Naive B cell (primary cell): ENCODE measurements around the gene PRICKLE2. TPM values are rescaled to one million over a fixed set of nuclear protein-coding genes. Genes with fewer than 3 reads are reported as not detected.

ENCODE experiments used
- ATAC-seq, 2 donors: fragments of 150-1000 bp; cut with Tn5 transposase; 2 replicates each; pipeline ENCODE4 v1.10.0; 2021; ENCODE audit warnings: low read depth in 2 of 2, mild to moderate bottlenecking in 2 of 2, moderate library complexity in 2 of 2
- DNase-seq: peaks from one replicate; pipeline ENCODE4 v3.0.0; 2022
- H3K27ac Mint-ChIP-seq, 6 donors: one replicate each; pipeline ENCODE4 v1.8.0; 2020 to 2022; ENCODE audit warnings: mild to moderate bottlenecking in 6 of 6, mixed read lengths in 6 of 6, moderate library complexity in 5 of 6, inconsistent platforms in 2 of 6
- H3K27me3 Mint-ChIP-seq, 3 donors: one replicate each; pipeline ENCODE4 v1.8.0; 2021 to 2022; ENCODE audit warnings: mixed read lengths in 3 of 3, mild to moderate bottlenecking in 1 of 3
- H3K36me3 Mint-ChIP-seq, 2 donors: one replicate each; pipeline ENCODE4 v1.8.0; 2020 to 2022; ENCODE audit warnings: mixed read lengths in 2 of 2, inconsistent platforms in 1 of 2, mild to moderate bottlenecking in 1 of 2
- H3K4me1 Mint-ChIP-seq, 3 donors: one replicate each; pipeline ENCODE4 v1.8.0; 2020 to 2022; ENCODE audit warnings: mixed read lengths in 3 of 3, inconsistent platforms in 1 of 3, mild to moderate bottlenecking in 1 of 3, moderate library complexity in 1 of 3
- H3K4me3 Mint-ChIP-seq, 8 donors: one replicate each; pipeline ENCODE4 v1.8.0; 2020 to 2022; ENCODE audit warnings: mild to moderate bottlenecking in 8 of 8, mixed read lengths in 8 of 8, moderate library complexity in 8 of 8, inconsistent platforms in 2 of 8
- H3K9me3 Mint-ChIP-seq, 7 donors: one replicate each; pipeline ENCODE4 v1.8.0; 2020 to 2022; ENCODE audit warnings: mixed read lengths in 7 of 7, mild to moderate bottlenecking in 5 of 7, inconsistent platforms in 2 of 7, moderate library complexity in 1 of 7
- polyA plus RNA-seq, 6 donors: library from polyadenylated mRNA; unstranded; fragments of 300-500 nt; fragmentation: Illumina TruSeq; gene quantifications; one replicate each; pipeline ENCODE4 v1.2.3, GENCODE V29; 2021; ENCODE audit warnings: low read depth in 6 of 6

PRICKLE2 gene
- polyA plus RNA-seq, 6 donors from 2014 or later = not detected

GRCh38 chr3:64061628-64062027, 163.6 kb downstream of the PRICKLE2 start:
- Mint-ChIP-seq H3K4me3 (no peak overlapping the region), H3K27ac (no peak overlapping the region), H3K27me3 (peaks cover 22 to 38% (median 23%) of the 10 kb centered on the region in 3 donors), H3K9me3 (no peaks in the 10 kb centered on the region), H3K4me1 (no peaks in the 10 kb centered on the region), H3K36me3 (no peaks in the 10 kb centered on the region)
- ATAC-seq = no peak
- DNase-seq = no peak

GRCh38 chr3:64059484-64060175, 165.6 kb downstream of the PRICKLE2 start:
- H3K4me1 Mint-ChIP-seq = no peaks in the 10 kb centered on the region
- peaks cover 0 to 4% (median 0%) of the 10 kb centered on the region in 7 donors for H3K9me3 Mint-ChIP-seq
- ATAC-seq (no peak), DNase-seq (no peak)
- no peaks in the 10 kb centered on the region for H3K36me3 Mint-ChIP-seq
- H3K27ac Mint-ChIP-seq = no peak overlapping the region
- H3K27me3 Mint-ChIP-seq = peaks cover 33 to 41% (median 40%) of the 10 kb centered on the region in 3 donors
- no peak overlapping the region for H3K4me3 Mint-ChIP-seq

GRCh38 chr3:64058566-64058965, 166.7 kb downstream of the PRICKLE2 start:
- ATAC-seq (no peak), DNase-seq (no peak)
- no peak overlapping the region for H3K4me3 Mint-ChIP-seq
- no peak overlapping the region for H3K27ac Mint-ChIP-seq
- peaks cover 38 to 47% (median 39%) of the 10 kb centered on the region in 3 donors for H3K27me3 Mint-ChIP-seq
- no peaks in the 10 kb centered on the region for H3K4me1 Mint-ChIP-seq
- H3K9me3 Mint-ChIP-seq = peaks cover 0 to 4% (median 0%) of the 10 kb centered on the region in 7 donors
- H3K36me3 Mint-ChIP-seq = no peaks in the 10 kb centered on the region

- Mint-ChIP-seq H3K27me3 (peaks cover 34 to 47% (median 38%) of the 10 kb centered on the region in 3 donors), H3K36me3 (no peaks in the 10 kb centered on the region), H3K9me3 (peaks cover 0 to 4% (median 0%) of the 10 kb centered on the region in 7 donors), H3K27ac (no peak overlapping the region), H3K4me3 (no peak overlapping the region), H3K4me1 (no peaks in the 10 kb centered on the region)
- DNase-seq (no peak), ATAC-seq (no peak)
Observed at GRCh38 chr3:64057231-64057630, 168.0 kb downstream of the PRICKLE2 start.

GRCh38 chr3:64056606-64057180, 168.6 kb downstream of the PRICKLE2 start:
- Mint-ChIP-seq H3K4me1 (no peaks in the 10 kb centered on the region), H3K9me3 (peaks cover 0 to 4% (median 0%) of the 10 kb centered on the region in 7 donors), H3K27me3 (peaks cover 34 to 47% (median 38%) of the 10 kb centered on the region in 3 donors), H3K4me3 (no peak overlapping the region), H3K36me3 (no peaks in the 10 kb centered on the region), H3K27ac (no peak overlapping the region)
- ATAC-seq (no peak), DNase-seq (no peak)

GRCh38 chr3:64055076-64055475, 170.2 kb downstream of the PRICKLE2 start:
- Mint-ChIP-seq H3K27ac (no peak overlapping the region), H3K4me1 (peaks cover 0 to 5% (median 0%) of the 10 kb centered on the region in 3 donors), H3K36me3 (no peaks in the 10 kb centered on the region), H3K27me3 (peaks cover 39 to 47% (median 43%) of the 10 kb centered on the region in 3 donors), H3K9me3 (peaks cover 0 to 4% (median 0%) of the 10 kb centered on the region in 7 donors), H3K4me3 (no peak overlapping the region)
- no peak for DNase-seq
- ATAC-seq = no peak

- Mint-ChIP-seq H3K4me3 (peak overlapping the region in 1 of 8 donors; percentile 6), H3K9me3 (peaks cover 0 to 4% (median 0%) of the 10 kb centered on the region in 7 donors), H3K4me1 (peaks cover 0 to 5% (median 0%) of the 10 kb centered on the region in 3 donors), H3K27me3 (peaks cover 41 to 51% (median 47%) of the 10 kb centered on the region in 3 donors), H3K27ac (peak overlapping the region in 1 of 6 donors; percentile 70), H3K36me3 (no peaks in the 10 kb centered on the region)
- DNase-seq = no peak
- ATAC-seq = no peak
Observed at GRCh38 chr3:64054488-64054887, 170.8 kb downstream of the PRICKLE2 start.

- H3K9me3 Mint-ChIP-seq = peaks cover 0 to 4% (median 0%) of the 10 kb centered on the region in 7 donors
Observed at GRCh38 chr3:64053581-64053980, 171.7 kb downstream of the PRICKLE2 start.

GRCh38 chr3:64053117-64053516, 172.1 kb downstream of the PRICKLE2 start:
- ATAC-seq (no peak), DNase-seq (no peak)
- no peaks in the 10 kb centered on the region for H3K36me3 Mint-ChIP-seq
- H3K27ac Mint-ChIP-seq = no peak overlapping the region
- peaks cover 0 to 5% (median 4%) of the 10 kb centered on the region in 3 donors for H3K4me1 Mint-ChIP-seq
- H3K27me3 Mint-ChIP-seq = peaks cover 39 to 52% (median 51%) of the 10 kb centered on the region in 3 donors
- peaks cover 0 to 4% (median 0%) of the 10 kb centered on the region in 7 donors for H3K9me3 Mint-ChIP-seq
- H3K4me3 Mint-ChIP-seq = no peak overlapping the region

More at GRCh38 chr3:64053581-64053980, 171.7 kb downstream of the PRICKLE2 start:
- Mint-ChIP-seq H3K27ac (no peak overlapping the region), H3K4me3 (peak overlapping the region in 1 of 8 donors; percentile 37), H3K27me3 (peaks cover 41 to 55% (median 52%) of the 10 kb centered on the region in 3 donors), H3K4me1 (peaks cover 0 to 5% (median 4%) of the 10 kb centered on the region in 3 donors), H3K36me3 (no peaks in the 10 kb centered on the region)
- ATAC-seq = no peak
- no peak for DNase-seq

- ATAC-seq (no peak), DNase-seq (no peak)
- H3K9me3 Mint-ChIP-seq = no peaks in the 10 kb centered on the region
- peak overlapping the region in 2 of 6 donors; percentile 26 to 66 for H3K27ac Mint-ChIP-seq
- H3K36me3 Mint-ChIP-seq = no peaks in the 10 kb centered on the region
- H3K4me1 Mint-ChIP-seq = peaks cover 0 to 5% (median 4%) of the 10 kb centered on the region in 3 donors
- H3K4me3 Mint-ChIP-seq = no peak overlapping the region
- H3K27me3 Mint-ChIP-seq = peaks cover 23 to 45% (median 42%) of the 10 kb centered on the region in 3 donors
Observed at GRCh38 chr3:64049832-64050231, 175.4 kb downstream of the PRICKLE2 start.

- no peaks in the 10 kb centered on the region for H3K36me3 Mint-ChIP-seq
- H3K27ac Mint-ChIP-seq = no peak overlapping the region
- DNase-seq (no peak), ATAC-seq (no peak)
- peaks cover 0 to 5% (median 4%) of the 10 kb centered on the region in 3 donors for H3K4me1 Mint-ChIP-seq
- H3K27me3 Mint-ChIP-seq = peaks cover 22 to 39% (median 38%) of the 10 kb centered on the region in 3 donors
- H3K9me3 Mint-ChIP-seq = no peaks in the 10 kb centered on the region
- H3K4me3 Mint-ChIP-seq = no peak overlapping the region
Observed at GRCh38 chr3:64049136-64049535, 176.1 kb downstream of the PRICKLE2 start.

GRCh38 chr3:64048631-64049061, 176.6 kb downstream of the PRICKLE2 start:
- Mint-ChIP-seq H3K27me3 (peaks cover 22 to 42% (median 37%) of the 10 kb centered on the region in 3 donors), H3K9me3 (no peaks in the 10 kb centered on the region), H3K27ac (no peak overlapping the region), H3K4me3 (no peak overlapping the region), H3K36me3 (no peaks in the 10 kb centered on the region), H3K4me1 (peaks cover 0 to 5% (median 4%) of the 10 kb centered on the region in 3 donors)
- ATAC-seq (no peak), DNase-seq (no peak)

GRCh38 chr3:64047787-64048186, 177.5 kb downstream of the PRICKLE2 start:
- H3K4me3 Mint-ChIP-seq = no peak overlapping the region

More at GRCh38 chr3:64047787-64048186, 177.5 kb downstream of the PRICKLE2 start:
- no peak for ATAC-seq
- Mint-ChIP-seq H3K36me3 (no peaks in the 10 kb centered on the region), H3K27me3 (peaks cover 22 to 42% (median 37%) of the 10 kb centered on the region in 3 donors), H3K27ac (peak overlapping the region in 1 of 6 donors; percentile 62), H3K9me3 (no peaks in the 10 kb centered on the region), H3K4me1 (peaks cover 0 to 5% (median 4%) of the 10 kb centered on the region in 3 donors)
- DNase-seq = no peak
